Measurements from ENCODE around the gene WRAP73.

The WRAP73 gene

GRCh38 chr1:3646596-3646995, 3.3 kb downstream of the WRAP73 start:
- TF ChIP-seq USF1 (IDR thresholded peaks at IDR 0.05) (no peak), TAF1 (IDR thresholded peaks at IDR 0.05; ENCODE audit: low read depth) (no peak), CREB1 (IDR thresholded peaks at IDR 0.05; ENCODE audit: low read depth) (no peak), EGR1 (IDR thresholded peaks at IDR 0.05) (no peak), CEBPB (IDR thresholded peaks at IDR 0.05) (no peak), RAD21 (IDR thresholded peaks at IDR 0.05; ENCODE audit: low read depth) (no peak), TCF12 (IDR thresholded peaks at IDR 0.05; ENCODE audit: low read depth) (no peak), TEAD4 (IDR thresholded peaks at IDR 0.05) (no peak)

- no peak for TF ChIP-seq CEBPB (IDR thresholded peaks at IDR 0.05)
- TF ChIP-seq FOXM1 (IDR thresholded peaks at IDR 0.05; ENCODE audit: borderline replicate concordance, low read depth): no peak
- no peak for TF ChIP-seq TEAD4 (IDR thresholded peaks at IDR 0.05)
- TF ChIP-seq NFIC (IDR thresholded peaks at IDR 0.05): no peak
- TF ChIP-seq TCF12 (IDR thresholded peaks at IDR 0.05; ENCODE audit: low read depth): no peak
- no peak for TF ChIP-seq EGR1 (IDR thresholded peaks at IDR 0.05)
- no peak for TF ChIP-seq YY1 (IDR thresholded peaks at IDR 0.05; ENCODE audit: low read depth)
- no peak for TF ChIP-seq USF1 (IDR thresholded peaks at IDR 0.05)
- TF ChIP-seq RAD21 (IDR thresholded peaks at IDR 0.05; ENCODE audit: low read depth): no peak
- TF ChIP-seq, protein P1, sequence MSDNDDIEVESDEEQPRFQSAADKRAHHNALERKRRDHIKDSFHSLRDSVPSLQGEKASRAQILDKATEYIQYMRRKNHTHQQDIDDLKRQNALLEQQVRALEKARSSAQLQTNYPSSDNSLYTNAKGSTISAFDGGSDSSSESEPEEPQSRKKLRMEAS (IDR thresholded peaks at IDR 0.05): no peak
- TF ChIP-seq CREB1 (IDR thresholded peaks at IDR 0.05; ENCODE audit: low read depth): no peak
- no peak for TF ChIP-seq REST (IDR thresholded peaks at IDR 0.05; ENCODE audit: low read depth)
- no peak for TF ChIP-seq EP300 (IDR thresholded peaks at IDR 0.05; ENCODE audit: borderline replicate concordance)
- TF ChIP-seq ZBTB7A (IDR thresholded peaks at IDR 0.05; ENCODE audit: low read depth): no peak
- TF ChIP-seq TAF1 (IDR thresholded peaks at IDR 0.05; ENCODE audit: low read depth): no peak
Measured at GRCh38 chr1:3645666-3646355, 4.1 kb downstream of the WRAP73 start.

DNA sequence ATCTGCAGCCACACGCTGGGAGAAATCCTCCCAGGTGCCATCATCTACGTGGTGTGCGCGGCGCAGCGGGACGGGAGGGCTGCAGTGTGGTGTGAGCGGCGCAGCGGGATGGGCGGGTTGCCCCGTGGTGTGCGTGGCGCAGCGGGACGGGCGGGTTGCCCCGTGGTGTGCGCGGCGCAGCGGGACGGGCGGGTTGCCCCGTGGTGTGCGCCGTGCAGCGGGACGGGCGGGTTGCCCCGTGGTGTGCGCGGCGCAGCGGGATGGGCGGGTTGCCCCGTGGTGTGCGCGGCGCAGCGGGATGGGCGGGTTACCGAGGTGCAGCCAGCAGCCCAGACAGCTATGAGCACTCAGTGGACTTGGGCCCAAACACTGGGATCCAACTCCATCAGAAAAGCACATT, 4.7 kb downstream of the WRAP73 start:
- TF ChIP-seq FOXM1 (IDR thresholded peaks at IDR 0.05; ENCODE audit: borderline replicate concordance, low read depth) (no peak), USF1 (IDR thresholded peaks at IDR 0.05) (no peak), NFIC (IDR thresholded peaks at IDR 0.05) (no peak), RAD21 (IDR thresholded peaks at IDR 0.05; ENCODE audit: low read depth) (no peak), ZBTB7A (IDR thresholded peaks at IDR 0.05; ENCODE audit: low read depth) (no peak), YY1 (IDR thresholded peaks at IDR 0.05; ENCODE audit: low read depth) (no peak), REST (IDR thresholded peaks at IDR 0.05; ENCODE audit: low read depth) (no peak), EGR1 (IDR thresholded peaks at IDR 0.05) (no peak), TCF12 (IDR thresholded peaks at IDR 0.05; ENCODE audit: low read depth) (no peak)
- TF ChIP-seq, protein P1 (IDR thresholded peaks at IDR 0.05): no peak

DNA sequence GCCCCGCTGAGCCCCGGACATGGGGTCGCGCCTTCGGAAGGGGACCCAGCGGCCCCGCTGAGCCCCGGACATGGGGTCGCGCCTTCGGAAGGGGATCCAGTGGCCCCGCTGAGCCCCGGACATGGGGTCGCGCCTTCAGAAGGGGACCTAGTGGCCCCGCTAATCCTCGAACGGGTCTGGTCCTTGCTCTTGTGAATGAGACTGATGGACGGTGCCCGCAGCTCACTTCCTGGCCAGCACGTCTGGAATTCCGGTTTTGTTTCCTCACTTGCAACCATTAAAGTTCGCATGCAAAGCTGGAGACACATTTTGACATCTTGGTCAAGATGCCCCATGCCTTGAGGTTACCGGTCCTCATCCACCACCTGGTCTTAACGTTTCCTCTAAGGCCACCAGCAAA, 5.6 kb downstream of the WRAP73 start:
- TF ChIP-seq EP300 (IDR thresholded peaks at IDR 0.05; ENCODE audit: borderline replicate concordance) (no peak), TEAD4 (IDR thresholded peaks at IDR 0.05) (no peak), RAD21 (IDR thresholded peaks at IDR 0.05; ENCODE audit: low read depth) (no peak), TAF1 (IDR thresholded peaks at IDR 0.05; ENCODE audit: low read depth) (no peak), CREB1 (IDR thresholded peaks at IDR 0.05; ENCODE audit: low read depth) (no peak), YY1 (IDR thresholded peaks at IDR 0.05; ENCODE audit: low read depth) (no peak), ZBTB7A (IDR thresholded peaks at IDR 0.05; ENCODE audit: low read depth) (no peak)
- TF ChIP-seq, protein P1 (IDR thresholded peaks at IDR 0.05): no peak

DNA sequence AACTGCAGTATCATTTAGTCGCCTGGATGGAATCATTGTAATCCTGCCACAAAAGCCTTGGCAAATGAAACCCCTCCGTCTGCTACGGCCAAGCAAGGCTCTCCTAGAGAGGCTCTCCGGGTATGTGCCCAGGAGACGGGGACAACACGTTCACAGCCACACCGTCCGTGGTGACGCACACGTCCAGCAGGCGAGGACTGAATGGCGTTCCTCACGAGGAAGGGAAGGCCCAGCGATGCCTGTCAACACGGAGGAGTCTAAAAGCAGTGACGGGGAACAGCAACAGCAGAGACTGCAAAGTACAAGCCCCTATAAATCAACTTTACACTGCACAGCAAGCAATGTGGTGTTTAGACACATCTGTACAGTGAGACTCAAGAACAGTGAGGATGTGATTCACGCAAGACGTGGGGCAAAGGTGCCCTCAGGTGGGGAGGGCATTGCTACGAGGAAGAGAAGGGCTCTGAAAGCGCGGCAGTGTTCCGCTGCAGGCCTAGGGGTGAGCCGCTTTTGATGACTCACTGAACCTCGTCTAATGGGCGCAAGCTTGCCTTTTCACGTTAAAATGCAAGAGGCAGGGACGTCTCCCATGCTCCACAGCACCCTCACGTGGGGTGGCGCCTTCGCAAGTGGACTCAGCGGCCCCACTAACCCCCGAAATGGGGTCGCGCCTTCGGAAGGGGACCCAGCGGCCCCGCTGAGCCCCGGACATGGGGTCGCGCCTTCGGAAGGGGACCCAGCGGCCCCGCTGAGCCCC, 6.8 kb downstream of the WRAP73 start:
- no peak for TF ChIP-seq EP300 (IDR thresholded peaks at IDR 0.05; ENCODE audit: borderline replicate concordance)
- no peak for TF ChIP-seq YY1 (IDR thresholded peaks at IDR 0.05; ENCODE audit: low read depth)
- TF ChIP-seq NFIC (IDR thresholded peaks at IDR 0.05): no peak
- no peak for TF ChIP-seq CEBPB (IDR thresholded peaks at IDR 0.05)
- no peak for TF ChIP-seq RAD21 (IDR thresholded peaks at IDR 0.05; ENCODE audit: low read depth)
- no peak for TF ChIP-seq FOXM1 (IDR thresholded peaks at IDR 0.05; ENCODE audit: borderline replicate concordance, low read depth)
- no peak for TF ChIP-seq TAF1 (IDR thresholded peaks at IDR 0.05; ENCODE audit: low read depth)
- TF ChIP-seq USF1 (IDR thresholded peaks at IDR 0.05): no peak
- TF ChIP-seq REST (IDR thresholded peaks at IDR 0.05; ENCODE audit: low read depth): no peak
- no peak for TF ChIP-seq TEAD4 (IDR thresholded peaks at IDR 0.05)
- TF ChIP-seq CREB1 (IDR thresholded peaks at IDR 0.05; ENCODE audit: low read depth): no peak
- no peak for TF ChIP-seq EGR1 (IDR thresholded peaks at IDR 0.05)
- no peak for TF ChIP-seq TCF12 (IDR thresholded peaks at IDR 0.05; ENCODE audit: low read depth)
- TF ChIP-seq ZBTB7A (IDR thresholded peaks at IDR 0.05; ENCODE audit: low read depth): no peak
- TF ChIP-seq, protein P1 (IDR thresholded peaks at IDR 0.05): no peak

All from Ishikawa (cell line).